K562 (cell line): Measurements from ENCODE around the gene NAA15.

Source experiments
- ATF3 ChIP-seq, 2 experiments: fragments of 450-650 bp in 1 of 2; sonication (generic) in 1 of 2; formaldehyde crosslinking in 1 of 2; IDR thresholded peaks in 1 of 2; conservative IDR thresholded peaks in 1 of 2; 2 replicates each; pipeline versions ENCODE4 v1.6.1 to v1.8.1; 2016 to 2023; ENCODE audit warnings: mild to moderate bottlenecking in 2 of 2, moderate library complexity in 2 of 2, inconsistent platforms in 1 of 2, missing genetic modification reagents in 1 of 2
- CTCF ChIP-seq, 3 experiments: IDR thresholded peaks in 2 of 3; conservative IDR thresholded peaks in 1 of 3; 2 replicates each; pipeline ENCODE4 v1.5.1; 2011 to 2012; ENCODE audit warnings: low read length in 3 of 3, mild to moderate bottlenecking in 3 of 3, control low read depth in 2 of 3, improper control_type of control experiment in 1 of 3, inconsistent platforms in 1 of 3, low read depth in 1 of 3, mixed read lengths in 1 of 3, moderate library complexity in 1 of 3; ENCODE audit not compliant: insufficient read depth in 2 of 3
- EP300 ChIP-seq: IDR thresholded peaks from 2 replicates; pipeline ENCODE4 v1.6.1; 2012; ENCODE audit warnings: low read length, improper control_type of control experiment
- EZH2 ChIP-seq: IDR thresholded peaks from 2 replicates; pipeline ENCODE4 v1.6.1; 2012; ENCODE audit warnings: low read depth, mild to moderate bottlenecking, inconsistent platforms, low read length, borderline replicate concordance
- FOS ChIP-seq: IDR thresholded peaks from 3 replicates; pipeline ENCODE4 v1.6.1; 2011; ENCODE audit not compliant: insufficient read length; ENCODE audit errors: extremely low read depth
- GMEB1 ChIP-seq: fragments of 250-450 bp; sonication (Bioruptor Pico); IDR thresholded peaks from 2 replicates; pipeline ENCODE4 v1.4.0; 2020; ENCODE audit warnings: mild to moderate bottlenecking
- HDAC1 ChIP-seq, 2 experiments: fragments of 450-650 bp; IDR thresholded peaks; 2 replicates each; pipeline ENCODE4 v1.6.1; 2016 to 2017; ENCODE audit warnings: inconsistent platforms in 1 of 2, mild to moderate bottlenecking in 1 of 2, moderate library complexity in 1 of 2
- L3MBTL2 ChIP-seq: fragments of 450-650 bp; IDR thresholded peaks from 2 replicates; pipeline ENCODE4 v1.6.1; 2016; ENCODE audit warnings: mild to moderate bottlenecking, moderate library complexity
- MLX ChIP-seq, 2 experiments: fragments of 450-650 bp in 1 of 2; sonication (generic) in 1 of 2; formaldehyde crosslinking; conservative IDR thresholded peaks; 2 replicates each; pipeline versions ENCODE4 v1.4.0 to v1.8.1; 2020 to 2022; ENCODE audit warnings: mild to moderate bottlenecking in 1 of 2, missing genetic modification reagents in 1 of 2
- NFYB ChIP-seq: IDR thresholded peaks from 2 replicates; pipeline ENCODE4 v1.6.1; 2011; ENCODE audit warnings: mild to moderate bottlenecking, moderate library complexity; ENCODE audit not compliant: insufficient read length; ENCODE audit errors: extremely low read depth
- PATZ1 ChIP-seq: fragments of 250-450 bp; sonication (Bioruptor Pico); IDR thresholded peaks from 2 replicates; pipeline ENCODE4 v1.5.0; 2020; ENCODE audit warnings: mild to moderate bottlenecking, borderline replicate concordance
- POLR2A ChIP-seq: fragments of 450-650 bp; conservative IDR thresholded peaks from 2 replicates; pipeline ENCODE4 v1.6.1; 2016
- SAP30 ChIP-seq: fragments of 200-600 bp; sonication (generic); IDR thresholded peaks from 2 replicates; pipeline ENCODE4 v1.6.1; 2012; ENCODE audit warnings: borderline replicate concordance, low read depth, mild to moderate bottlenecking, moderate library complexity, low read length, control low read depth, inconsistent platforms; ENCODE audit not compliant: insufficient read depth, poor library complexity, severe bottlenecking
- ZNF124 ChIP-seq: sonication (generic); formaldehyde crosslinking; IDR thresholded peaks from 2 replicates; pipeline ENCODE4 v1.8.1; 2022; ENCODE audit warnings: missing genetic modification reagents

GRCh38 chr4:139460565-139460964 is 159.3 kb downstream of the NAA15 start:
- TF ChIP-seq EZH2 (no peak), CTCF (IDR thresholded peaks at IDR 0.05 in 2 of 3, conservative IDR thresholded peaks at IDR 0.05 in 1 of 3; ENCODE audit: insufficient read depth in 2 of 3, low read depth in 1 of 3, low read length in 3 of 3) (no peak), L3MBTL2 (no peak), PATZ1 (CRISPR knock-in tag) (no peak), FOS (no peak), ZNF124 (CRISPR knock-in tag) (no peak), ATF3 (IDR thresholded peaks at IDR 0.05) (no peak), ATF3 (CRISPR knock-in tag; conservative IDR thresholded peaks at IDR 0.05) (no peak), NFYB (no peak), EP300 (no peak), HDAC1 (IDR thresholded peaks at IDR 0.05) (no peak), MLX (CRISPR knock-in tag; conservative IDR thresholded peaks at IDR 0.05) (no peak), POLR2A (no peak), SAP30 (no peak), GMEB1 (CRISPR knock-in tag) (no peak)
